Measurements from ENCODE around the gene SPATA3.

- TF ChIP-seq REST (IDR thresholded peaks at IDR 0.05; ENCODE audit: low read depth) (no peak), YY1 (IDR thresholded peaks at IDR 0.05; ENCODE audit: low read depth) (no peak), RAD21 (IDR thresholded peaks at IDR 0.05; ENCODE audit: low read depth) (no peak), EP300 (IDR thresholded peaks at IDR 0.05; ENCODE audit: borderline replicate concordance) (no peak), CEBPB (IDR thresholded peaks at IDR 0.05) (no peak), NFIC (IDR thresholded peaks at IDR 0.05) (no peak), MAX (IDR thresholded peaks at IDR 0.05) (no peak), TAF1 (IDR thresholded peaks at IDR 0.05; ENCODE audit: low read depth) (no peak), TEAD4 (IDR thresholded peaks at IDR 0.05) (no peak), CREB1 (IDR thresholded peaks at IDR 0.05; ENCODE audit: low read depth) (no peak), TCF12 (IDR thresholded peaks at IDR 0.05; ENCODE audit: low read depth) (no peak), ZBTB7A (IDR thresholded peaks at IDR 0.05; ENCODE audit: low read depth) (no peak)
- TF ChIP-seq, protein P1, sequence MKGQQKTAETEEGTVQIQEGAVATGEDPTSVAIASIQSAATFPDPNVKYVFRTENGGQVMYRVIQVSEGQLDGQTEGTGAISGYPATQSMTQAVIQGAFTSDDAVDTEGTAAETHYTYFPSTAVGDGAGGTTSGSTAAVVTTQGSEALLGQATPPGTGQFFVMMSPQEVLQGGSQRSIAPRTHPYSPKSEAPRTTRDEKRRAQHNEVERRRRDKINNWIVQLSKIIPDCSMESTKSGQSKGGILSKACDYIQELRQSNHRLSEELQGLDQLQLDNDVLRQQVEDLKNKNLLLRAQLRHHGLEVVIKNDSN (IDR thresholded peaks at IDR 0.05): no peak
Observed at GRCh38 chr2:230976671-230977171, 19.2 kb upstream of the SPATA3 start.
